VCaP (cell line): ENCODE measurements around the gene GPR162.
A peak's percentile ranks its signal among the peaks of the same experiment; 100 is the strongest.

Source experiments
- H3K27ac ChIP-seq: fragments of 450-650 bp; 2 replicates; pipeline ENCODE4 v1.5.1; 2017
- TF ChIP-seq, protein P1 (sequence below): fragments of 450-650 bp; conservative IDR thresholded peaks from 2 replicates; pipeline ENCODE4 v1.5.1; 2017; ENCODE audit warnings: mild to moderate bottlenecking, moderate library complexity

Gene GPR162

GRCh38 chr12:6851921-6852650 is 30.5 kb downstream of the GPR162 start, which contains the start of gene USP5:
USP5 (plus strand) TSS chr12:6852150; CDS start chr12:6852180, 30 bp downstream.
- TF ChIP-seq, protein P1, sequence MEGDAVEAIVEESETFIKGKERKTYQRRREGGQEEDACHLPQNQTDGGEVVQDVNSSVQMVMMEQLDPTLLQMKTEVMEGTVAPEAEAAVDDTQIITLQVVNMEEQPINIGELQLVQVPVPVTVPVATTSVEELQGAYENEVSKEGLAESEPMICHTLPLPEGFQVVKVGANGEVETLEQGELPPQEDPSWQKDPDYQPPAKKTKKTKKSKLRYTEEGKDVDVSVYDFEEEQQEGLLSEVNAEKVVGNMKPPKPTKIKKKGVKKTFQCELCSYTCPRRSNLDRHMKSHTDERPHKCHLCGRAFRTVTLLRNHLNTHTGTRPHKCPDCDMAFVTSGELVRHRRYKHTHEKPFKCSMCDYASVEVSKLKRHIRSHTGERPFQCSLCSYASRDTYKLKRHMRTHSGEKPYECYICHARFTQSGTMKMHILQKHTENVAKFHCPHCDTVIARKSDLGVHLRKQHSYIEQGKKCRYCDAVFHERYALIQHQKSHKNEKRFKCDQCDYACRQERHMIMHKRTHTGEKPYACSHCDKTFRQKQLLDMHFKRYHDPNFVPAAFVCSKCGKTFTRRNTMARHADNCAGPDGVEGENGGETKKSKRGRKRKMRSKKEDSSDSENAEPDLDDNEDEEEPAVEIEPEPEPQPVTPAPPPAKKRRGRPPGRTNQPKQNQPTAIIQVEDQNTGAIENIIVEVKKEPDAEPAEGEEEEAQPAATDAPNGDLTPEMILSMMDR: no peak
- H3K27ac ChIP-seq: peak within 1 kb of the TSS; percentile 87

DNA sequence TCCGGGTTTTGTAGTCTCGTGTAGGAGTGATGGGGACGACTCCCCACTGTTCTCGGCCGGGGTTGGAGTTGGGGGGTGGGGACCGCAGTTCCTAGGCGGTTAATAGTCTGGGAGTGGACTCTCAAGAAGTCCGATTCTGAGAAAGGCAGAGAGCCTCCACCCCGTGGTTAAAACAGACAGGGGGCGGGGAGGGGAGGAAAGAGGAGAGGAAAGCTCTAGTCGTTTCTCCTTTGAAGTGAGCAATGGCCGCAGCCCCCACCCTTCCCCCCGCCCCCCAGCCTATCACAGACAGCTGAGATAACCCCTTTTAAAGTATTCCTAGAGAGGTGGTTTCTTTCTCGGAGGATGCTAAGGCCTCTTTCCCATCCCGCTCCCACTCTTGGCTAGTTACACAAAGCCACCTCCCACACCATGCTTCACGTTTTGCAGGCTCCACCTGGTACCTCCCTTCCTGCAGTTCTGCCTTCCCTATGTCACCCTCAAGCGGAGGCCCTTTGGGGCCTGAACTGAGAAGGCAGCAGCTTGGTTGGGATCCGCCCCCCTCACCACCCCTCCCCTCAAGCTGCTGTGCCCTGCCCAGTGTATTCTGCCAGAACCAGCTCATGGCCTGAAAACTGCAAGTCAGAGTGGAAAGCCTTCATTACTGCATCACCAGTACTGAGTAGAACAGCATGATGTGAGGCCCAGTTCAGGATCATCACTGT is 31.2 kb downstream of the GPR162 start:
- TF ChIP-seq, protein P1: no peak
- H3K27ac ChIP-seq: peak overlapping the region; percentile 87

- H3K27ac ChIP-seq: peak overlapping the region; percentile 87
- TF ChIP-seq, protein P1: no peak
Observed at GRCh38 chr12:6853626-6854025, 32.0 kb downstream of the GPR162 start.

DNA sequence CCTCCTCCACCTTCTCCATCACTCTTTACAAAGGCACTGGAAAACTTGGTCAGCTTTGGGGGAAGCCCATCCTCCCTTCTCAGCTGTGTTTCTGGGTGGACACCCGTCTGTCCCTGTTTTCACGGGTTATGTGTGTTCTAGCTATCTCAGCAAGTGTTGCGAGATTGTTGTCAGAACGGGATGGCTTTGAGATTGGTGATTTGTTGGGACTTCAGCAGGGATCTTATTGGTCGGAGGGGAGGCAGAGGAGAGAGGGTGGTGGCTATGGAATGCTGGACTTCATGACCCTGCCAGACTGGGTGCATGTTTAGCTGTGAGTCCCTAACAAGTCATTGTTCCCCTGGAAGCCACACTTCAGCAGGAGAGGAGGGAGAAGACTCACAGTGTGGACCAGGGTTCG is 32.4 kb downstream of the GPR162 start:
- peak overlapping the region; percentile 87 for H3K27ac ChIP-seq
- TF ChIP-seq, protein P1: no peak

- TF ChIP-seq, protein P1: no peak
- no peak overlapping the region for H3K27ac ChIP-seq
Observed at GRCh38 chr12:6855322-6855721, 33.7 kb downstream of the GPR162 start.

DNA sequence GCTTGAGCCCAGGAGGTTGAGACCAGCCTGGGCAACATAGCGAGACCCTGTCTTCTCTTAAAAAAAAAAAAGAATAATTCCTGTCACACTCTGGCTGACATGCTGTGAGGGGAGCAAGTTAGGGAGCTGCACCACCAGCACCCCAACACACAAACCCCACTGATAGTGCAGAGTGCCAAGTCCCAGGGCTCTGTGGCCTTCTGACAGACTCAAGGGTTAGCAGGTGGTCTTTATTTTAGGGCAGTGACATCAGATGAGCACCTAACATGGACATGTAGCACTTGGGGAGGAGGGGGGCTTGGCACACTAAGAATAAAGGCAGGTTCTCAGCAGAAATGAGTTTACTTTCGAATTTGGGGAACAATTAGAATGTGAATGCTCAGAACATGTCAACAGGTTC is 37.2 kb downstream of the GPR162 start:
- no peak overlapping the region for H3K27ac ChIP-seq
- TF ChIP-seq, protein P1: no peak

- TF ChIP-seq, protein P1: no peak
Observed at GRCh38 chr12:6860116-6860515, 38.5 kb downstream of the GPR162 start.

More at GRCh38 chr12:6860116-6860515, 38.5 kb downstream of the GPR162 start:
- no peak overlapping the region for H3K27ac ChIP-seq
